GM12878 (cell line): ENCODE measurements around the gene LRRIQ1. TPM values are rescaled to one million over a fixed set of nuclear protein-coding genes. Genes with fewer than 3 reads are reported as not detected.

Experiments
- ATAC-seq: fragments of 200-7000 bp; cut with Tn5 transposase; 3 replicates; pipeline ENCODE4 v1.9.1; 2020; ENCODE audit warnings: mild to moderate bottlenecking, moderate library complexity
- BruUV-seq: library from RNA; stranded (reverse); fragments of 400-500 nt; replicated peaks from 2 replicates; lab custom pipeline; 2021; lab: Mats Ljungman, UMichigan
- CTCF ChIA-PET: fragments of 300-600 bp; sonication (Branson Sonifier 250); formaldehyde crosslinking; extraction: SDS; loops from one replicate; lab custom pipeline; 2021; ENCODE audit warnings: inconsistent platforms; lab: Yijun Ruan, JAX
- POLR2A ChIA-PET: fragments of 350-600 bp; formaldehyde crosslinking; extraction: SDS; loops from one replicate; lab custom pipeline; 2021; ENCODE audit warnings: inconsistent platforms; lab: Charles Lee
- RAD21 ChIA-PET: fragments of 300-600 bp; sonication (Branson Sonifier 250); formaldehyde crosslinking; loops from one replicate; lab custom pipeline; 2023; ENCODE audit warnings: antibody characterized with exemption; ENCODE audit not compliant: unreplicated experiment; lab: Charles Lee
- SMC1A ChIA-PET: fragments of 300-600 bp; sonication (Branson Sonifier 250); formaldehyde crosslinking; loops from one replicate; lab custom pipeline; 2023; ENCODE audit not compliant: unreplicated experiment, uncharacterized antibody; lab: Charles Lee
- DNase-seq: peaks from one replicate; pipeline ENCODE4 v3.0.0-alpha.2; 2011; ENCODE audit warnings: low read depth, low spot score
- FAIRE-seq: peaks from 3 replicates; lab custom pipeline; 2011; peaks lifted over from hg19 to GRCh38; lab: Jason Lieb, UNC
- H2AFZ ChIP-seq: 2 replicates; pipeline ENCODE4 v1.6.0; 2011; ENCODE audit warnings: low read depth, low read length, control low read depth; ENCODE audit not compliant: control insufficient read depth
- H3K27ac ChIP-seq: 2 replicates; pipeline ENCODE4 v1.5.1; 2011; ENCODE audit warnings: control low read depth; ENCODE audit not compliant: control insufficient read depth, insufficient read depth
- H3K27me3 ChIP-seq, 2 experiments: replicated peaks in 1 of 2; 2 replicates each; pipeline versions ENCODE4 v1.6.0 to v1.6.1; 2011; ENCODE audit warnings: low read length in 1 of 2; ENCODE audit not compliant: control insufficient read depth in 2 of 2, insufficient read depth in 2 of 2
- H3K36me3 ChIP-seq, 2 experiments: 2 replicates each; pipeline ENCODE4 v1.5.1; 2011; ENCODE audit warnings: low read length in 1 of 2; ENCODE audit not compliant: control insufficient read depth in 2 of 2, insufficient read depth in 2 of 2
- H3K4me1 ChIP-seq: 2 replicates; pipeline ENCODE4 v1.6.1; 2011; ENCODE audit warnings: mild to moderate bottlenecking, low read length, moderate library complexity, mixed read lengths; ENCODE audit not compliant: control insufficient read depth, insufficient read depth
- H3K4me2 ChIP-seq: 2 replicates; pipeline ENCODE4 v1.6.0; 2011; ENCODE audit warnings: control low read depth; ENCODE audit not compliant: control insufficient read depth, insufficient read depth
- H3K4me3 ChIP-seq: fragments of 200-600 bp; sonication (generic); 2 replicates; pipeline ENCODE4 v1.5.1; 2016
- H3K79me2 ChIP-seq: 2 replicates; pipeline ENCODE4 v1.6.0; 2011; ENCODE audit warnings: low read length; ENCODE audit not compliant: control insufficient read depth, insufficient read depth
- H3K9ac ChIP-seq: 2 replicates; pipeline ENCODE4 v1.8.0; 2011; ENCODE audit warnings: low read length, control low read depth, mixed read lengths; ENCODE audit not compliant: control insufficient read depth, insufficient read depth
- H3K9me3 ChIP-seq: replicated peaks from 3 replicates; pipeline ENCODE4 v1.5.1; 2011; ENCODE audit warnings: mild to moderate bottlenecking, low read length; ENCODE audit not compliant: control insufficient read depth, insufficient read depth
- H4K20me1 ChIP-seq: 2 replicates; pipeline ENCODE4 v1.6.0; 2011; ENCODE audit not compliant: control insufficient read depth, insufficient read depth
- CHD4 ChIP-seq: fragments of 200-600 bp; sonication (generic); IDR thresholded peaks from 2 replicates; pipeline ENCODE4 v1.6.1; 2016; ENCODE audit warnings: mild to moderate bottlenecking
- EED ChIP-seq: sonication (generic); IDR thresholded peaks from 2 replicates; pipeline ENCODE4 v1.6.1; 2016; ENCODE audit warnings: antibody characterized with exemption, low read depth
- ESRRA ChIP-seq: IDR thresholded peaks from 2 replicates; pipeline ENCODE4 v1.6.1; 2012; ENCODE audit warnings: mild to moderate bottlenecking, low read length, improper control_type of control experiment
- NBN ChIP-seq: fragments of 450-650 bp; IDR thresholded peaks from 2 replicates; pipeline ENCODE4 v1.6.1; 2016
- POU2F2 ChIP-seq: IDR thresholded peaks from 3 replicates; pipeline ENCODE4 v1.6.1; 2011; ENCODE audit warnings: low read depth, mild to moderate bottlenecking, low read length, borderline replicate concordance
- RB1 ChIP-seq: fragments of 450-650 bp; formaldehyde crosslinking; IDR thresholded peaks from 2 replicates; pipeline ENCODE4 v1.6.1; 2017; ENCODE audit warnings: mild to moderate bottlenecking, borderline replicate concordance
- RCOR1 ChIP-seq: conservative IDR thresholded peaks from 2 replicates; pipeline ENCODE4 v1.6.1; 2012; ENCODE audit warnings: low read depth, low read length, improper control_type of control experiment
- TAF1 ChIP-seq: IDR thresholded peaks from 2 replicates; pipeline ENCODE4 v1.6.1; 2011; ENCODE audit warnings: mild to moderate bottlenecking, low read depth, low read length, borderline replicate concordance
- WGBS: methylation state at CpG from one replicate; pipeline ENCODE4 v1.1.6; 2016; ENCODE audit warnings: low lambda C conversion rate; ENCODE audit not compliant: insufficient replicate concordance, insufficient coverage; ENCODE audit errors: missing lambda C conversion rate; 5-methylcytosine and 5-hydroxymethylcytosine counted together
- in situ Hi-C: fragments of 300-500 bp; cut with MboI; formaldehyde crosslinking; loops from 9 replicates; pipeline ENCODE4 v1.14.3; 2018; ENCODE audit warnings: mixed read lengths
- intact Hi-C: fragments of 100-400 bp; cut with micrococcal nuclease; formaldehyde crosslinking; loops from one replicate; pipeline ENCODE4 v1.14.2; 2022; ENCODE audit not compliant: unreplicated experiment
- polyA plus RNA-seq, 11 experiments: library from polyadenylated mRNA; depleted of rRNA in 4 of 11; unstranded in 6 of 11; stranded (reverse) in 5 of 11; fragments of >200 nt; fragmentation: Nextera tagmentation in 4 of 11; fragmentation: Illumina TruSeq in 1 of 11; extraction: Ambion mirVana in 4 of 11; extraction: Trizol in 1 of 11; gene quantifications; 1 replicate in 1 of 11; 2 replicates in 10 of 11; pipeline versions ENCODE4 v1.2.1 to v1.2.3, GENCODE V29; 2011 to 2016; ENCODE audit warnings: inconsistent platforms in 2 of 11, missing spikeins in 2 of 11, low read depth in 1 of 11
- total RNA-seq, 4 experiments: library from RNA; depleted of rRNA in 3 of 4; stranded (reverse); fragments of >200 nt in 3 of 4; fragmentation: Illumina TruSeq in 1 of 4; extraction: Trizol in 1 of 4; gene quantifications; 2 replicates each; pipeline versions ENCODE4 v1.2.1 to v1.2.3, GENCODE V29; 2013 to 2021
- TF ChIP-seq, protein P1 (sequence below): fragments of 450-650 bp; conservative IDR thresholded peaks from 2 replicates; pipeline ENCODE4 v1.6.1; 2017; ENCODE audit warnings: mild to moderate bottlenecking, moderate library complexity

The LRRIQ1 gene
- total and polyA plus RNA-seq, 10 of the 15 experiments (the other 5 are each of a cell fraction or from before 2014, with no cell fraction given): 0.14 to 0.45 (median 0.37) TPM; not detected in 4

DNA sequence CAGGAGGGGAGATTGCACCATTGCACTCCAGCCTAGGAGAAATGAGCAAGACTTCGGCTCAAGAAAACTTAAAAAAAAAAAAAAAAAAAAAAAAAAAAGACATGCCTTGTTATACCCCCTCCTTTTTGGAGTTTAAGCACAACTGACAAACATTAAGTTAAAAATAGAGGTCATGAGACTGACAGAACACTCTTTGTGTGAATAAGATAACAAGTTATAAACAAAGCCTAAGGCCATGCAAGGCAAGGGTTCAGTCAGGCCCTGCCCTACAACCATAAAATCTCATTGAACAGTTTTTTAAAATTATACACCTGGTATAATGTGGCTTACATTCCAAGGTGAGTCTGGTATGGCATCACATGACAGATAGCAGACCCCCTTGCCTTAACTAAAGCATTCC lies 39.4 kb upstream of the LRRIQ1 start:
- Histone ChIP-seq H3K4me1 (no peaks in the 10 kb centered on the region), H3K4me3 (no peak overlapping the region), H3K27me3 (no peaks in the 10 kb centered on the region), H3K9me3 (no peaks in the 10 kb centered on the region), H2AFZ (no peak overlapping the region), H3K27ac (no peak overlapping the region), H3K79me2 (no peaks in the 10 kb centered on the region), H3K4me2 (no peak overlapping the region), H3K36me3 (no peaks in the 10 kb centered on the region), H3K9ac (no peak overlapping the region), H4K20me1 (no peaks in the 10 kb centered on the region)
- DNase-seq: no peak
- POLR2A ChIA-PET: no interaction called here
- CTCF ChIA-PET: interaction anchor here (1.1 to 1.7 kb wide), 2 partner anchors 8 to 33 kb away, joined by 3 to 4 read pairs; no protein-coding TSS in a partner anchor
- WGBS: no CpG with 5 or more reads among the region's 1 CpG
- BruUV-seq: no TSS peak
- TF ChIP-seq, protein P1, sequence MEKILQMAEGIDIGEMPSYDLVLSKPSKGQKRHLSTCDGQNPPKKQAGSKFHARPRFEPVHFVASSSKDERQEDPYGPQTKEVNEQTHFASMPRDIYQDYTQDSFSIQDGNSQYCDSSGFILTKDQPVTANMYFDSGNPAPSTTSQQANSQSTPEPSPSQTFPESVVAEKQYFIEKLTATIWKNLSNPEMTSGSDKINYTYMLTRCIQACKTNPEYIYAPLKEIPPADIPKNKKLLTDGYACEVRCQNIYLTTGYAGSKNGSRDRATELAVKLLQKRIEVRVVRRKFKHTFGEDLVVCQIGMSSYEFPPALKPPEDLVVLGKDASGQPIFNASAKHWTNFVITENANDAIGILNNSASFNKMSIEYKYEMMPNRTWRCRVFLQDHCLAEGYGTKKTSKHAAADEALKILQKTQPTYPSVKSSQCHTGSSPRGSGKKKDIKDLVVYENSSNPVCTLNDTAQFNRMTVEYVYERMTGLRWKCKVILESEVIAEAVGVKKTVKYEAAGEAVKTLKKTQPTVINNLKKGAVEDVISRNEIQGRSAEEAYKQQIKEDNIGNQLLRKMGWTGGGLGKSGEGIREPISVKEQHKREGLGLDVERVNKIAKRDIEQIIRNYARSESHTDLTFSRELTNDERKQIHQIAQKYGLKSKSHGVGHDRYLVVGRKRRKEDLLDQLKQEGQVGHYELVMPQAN: no peak
- TF ChIP-seq EED (no peak), CHD4 (no peak), NBN (no peak), TAF1 (no peak), RB1 (no peak), RCOR1 (no peak), POU2F2 (no peak), ESRRA (no peak)
- no peak for ATAC-seq
- in situ Hi-C loops (no loop called here), intact Hi-C loops (no loop called here)
- RAD21 ChIA-PET: no interaction called here
- FAIRE-seq: no peak
- SMC1A ChIA-PET: interaction anchor here (0.7 kb wide), 1 partner anchor 9 kb away, joined by 3 read pairs; no protein-coding TSS in a partner anchor
